AG09319 (cell line): ENCODE data around the gene HILPDA.
A peak's percentile ranks its signal among the peaks of the same experiment; 100 is the strongest.
"Not testable (repeated sequence)": the region's sequence is repeated elsewhere in the genome, so short reads cannot be mapped to it uniquely, and the experiment has no call there.

Source experiments
- DNase-seq: peaks from one replicate; pipeline ENCODE4 v3.0.0-alpha.2; 2010; ENCODE audit warnings: low read depth; ENCODE audit errors: extremely low read depth
- CTCF ChIP-seq: IDR thresholded peaks from 2 replicates; pipeline ENCODE4 v1.5.1; 2011; ENCODE audit warnings: low read depth, mild to moderate bottlenecking, inconsistent platforms, low read length, moderate library complexity

The HILPDA gene

GRCh38 chr7:128453836-128454804 lies 1.6 kb upstream of the HILPDA start:
- peak; percentile 56 for DNase-seq
- TF ChIP-seq CTCF = no peak

GRCh38 chr7:128454808-128455542 lies 703 bp upstream of the HILPDA start:
- peak; percentile 3 for DNase-seq
- no peak for TF ChIP-seq CTCF

GRCh38 chr7:128456255-128456725 lies 612 bp downstream of the HILPDA start:
- no peak for DNase-seq
- TF ChIP-seq CTCF = no peak

- DNase-seq = not testable (repeated sequence)
Observed at GRCh38 chr7:128457385-128457784, 1.7 kb downstream of the HILPDA start.

GRCh38 chr7:128458956-128459355 lies 3.3 kb downstream of the HILPDA start:
- no peak for TF ChIP-seq CTCF
- no peak for DNase-seq

- TF ChIP-seq CTCF = peak; percentile 78
- peak; percentile 23 for DNase-seq
Observed at GRCh38 chr7:128459394-128459878, 3.8 kb downstream of the HILPDA start.

- DNase-seq = no peak
- TF ChIP-seq CTCF = no peak
Observed at GRCh38 chr7:128462460-128462859, 6.8 kb downstream of the HILPDA start.

- not testable (repeated sequence) for DNase-seq
Observed at GRCh38 chr7:128463345-128463744, 7.7 kb downstream of the HILPDA start.

- not testable (repeated sequence) for DNase-seq
Observed at GRCh38 chr7:128463933-128464332, 8.3 kb downstream of the HILPDA start.

- not testable (repeated sequence) for DNase-seq
Observed at GRCh38 chr7:128466871-128467270, 11.2 kb downstream of the HILPDA start.
